NCI-H1417 (cell line): ENCODE results near the gene GJB1.
A peak's percentile ranks its signal among the peaks of the same experiment; 100 is the strongest.
"Not testable (repeated sequence)": the region's sequence is repeated elsewhere in the genome, so short reads cannot be mapped to it uniquely, and the experiment has no call there.

Experiments used
- DNase-seq, 3 experiments: peaks; one replicate each; lab custom pipeline; 2025; lab: John Stamatoyannopoulos, UW

GJB1 gene

DNA sequence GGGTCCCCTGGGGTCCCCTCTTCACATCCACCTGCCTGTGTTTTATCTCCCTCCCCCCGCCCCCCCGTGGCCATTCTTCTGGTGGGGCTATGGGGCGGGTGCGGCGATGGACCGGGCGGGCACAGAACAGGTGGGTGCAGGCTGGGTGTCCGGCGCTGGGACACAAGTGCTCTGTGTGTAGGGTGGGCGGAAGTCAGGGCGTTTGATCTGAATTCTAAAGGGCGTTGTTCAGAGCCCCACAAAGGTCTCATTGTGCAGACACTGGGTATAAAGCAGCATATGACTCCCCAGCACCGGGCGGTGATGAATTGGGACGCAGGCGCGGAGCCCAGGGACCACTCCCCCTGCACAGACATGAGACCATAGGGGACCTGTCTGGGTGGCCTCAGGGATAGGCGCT, at the start of gene GJB1:
TSS of gene GJB1 (plus strand) at position 296 of the 400 bp plus-strand sequence. CDS start 484 bp downstream, outside the sequence.
- DNase-seq = no peak

GRCh38 chrX:71173440-71173839, 49.6 kb upstream of the GJB1 start:
- DNase-seq = no peak

DNA sequence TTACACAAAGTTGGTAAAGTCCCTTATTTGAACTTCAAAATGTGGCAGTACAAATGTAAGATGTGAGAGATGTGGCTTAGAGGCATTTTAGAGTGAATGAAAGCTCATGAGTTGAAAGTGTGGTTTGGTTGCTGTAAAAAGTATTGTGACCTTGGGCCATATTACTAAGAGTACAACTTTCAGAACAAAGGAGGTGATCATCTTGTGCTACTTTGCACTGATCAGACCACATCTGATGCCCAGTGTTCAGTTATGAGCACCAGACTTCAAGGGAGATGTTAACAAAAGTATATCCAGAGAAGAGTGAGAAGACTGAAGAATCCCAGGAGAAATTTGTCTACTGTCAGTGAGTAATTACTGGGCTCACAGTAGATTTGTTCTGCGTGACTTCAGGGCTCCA, 48.2 kb upstream of the GJB1 start:
- DNase-seq = no peak

DNA sequence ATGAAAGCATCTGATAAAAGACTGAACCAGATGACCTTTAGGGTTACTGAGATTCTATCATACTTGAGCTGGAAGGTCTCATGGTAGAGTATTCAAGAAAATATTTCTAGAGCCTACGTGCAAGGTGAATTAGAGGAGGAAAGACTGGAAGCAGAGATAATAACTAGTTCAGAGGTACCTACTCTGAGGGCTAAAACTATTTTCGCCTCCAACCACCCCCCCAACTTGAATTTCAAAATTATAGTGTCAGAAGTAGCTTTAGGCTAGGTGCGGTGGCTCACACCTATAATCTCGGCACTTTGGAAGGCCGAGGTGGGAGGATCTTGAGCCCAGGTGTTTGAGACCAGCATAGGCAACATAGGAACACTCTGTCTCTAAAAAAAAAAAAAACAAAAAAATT, 47.5 kb upstream of the GJB1 start:
- no peak for DNase-seq

DNA sequence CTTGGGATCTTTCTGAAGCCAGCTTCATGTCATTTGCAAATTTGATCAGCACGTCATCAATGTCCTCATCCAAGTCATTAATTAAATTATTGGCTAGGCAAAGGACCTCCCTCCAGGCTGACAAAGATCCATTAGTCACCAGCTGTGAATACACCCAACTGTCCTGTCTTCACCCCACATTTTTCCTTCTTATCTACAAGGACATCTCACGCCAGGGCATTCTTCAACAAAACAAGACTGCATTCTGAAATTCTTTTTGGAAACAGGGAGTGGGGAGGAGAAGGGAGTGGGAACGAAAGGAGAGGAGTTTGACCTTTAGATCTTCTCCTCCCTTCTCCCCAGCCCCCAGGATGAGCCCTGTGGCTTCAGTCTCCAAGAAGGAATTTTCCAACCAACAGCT, 45.7 kb upstream of the GJB1 start:
- no peak for DNase-seq

DNA sequence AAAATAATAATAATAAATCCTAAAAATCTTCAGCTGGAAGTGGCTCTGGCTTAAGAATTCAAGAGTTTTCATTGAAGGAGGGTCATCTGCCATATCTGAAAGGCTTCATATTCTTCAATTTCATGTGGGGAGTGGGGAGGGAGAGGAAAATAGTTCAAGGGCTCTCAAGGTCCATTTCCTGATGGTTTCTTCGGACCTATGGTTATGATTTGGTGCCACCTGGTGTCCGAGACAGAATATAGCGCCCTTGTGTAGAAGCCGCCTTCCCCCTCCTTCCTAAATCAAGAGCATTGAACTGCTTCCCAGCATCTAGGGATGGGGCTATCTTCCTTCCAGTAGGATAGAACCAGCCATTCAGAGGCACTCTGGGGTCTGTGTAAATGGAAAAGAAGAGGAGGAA, 44.1 kb upstream of the GJB1 start:
- DNase-seq = peak; percentile 29 to 85 (median 54)

GRCh38 chrX:71180579-71181265, 42.3 kb upstream of the GJB1 start:
- DNase-seq = not testable (repeated sequence)

DNA sequence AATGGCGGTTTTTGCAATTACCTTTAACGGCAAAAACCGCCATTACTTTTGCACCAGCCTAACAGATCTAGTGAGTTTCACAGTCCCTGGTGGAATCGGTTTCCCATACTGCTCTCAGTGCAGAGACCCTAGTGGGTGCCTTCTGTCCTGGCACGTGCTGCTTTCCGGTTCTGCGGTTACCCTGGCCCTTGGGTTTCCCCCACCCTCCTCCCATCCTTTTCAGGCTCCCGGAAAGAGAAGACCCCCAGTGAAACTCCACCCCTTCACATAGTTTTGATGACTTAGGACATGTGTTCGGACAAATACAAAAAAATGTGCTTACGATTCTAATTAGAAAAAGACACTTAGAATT, 41.5 kb upstream of the GJB1 start:
- DNase-seq = peak in 1 of 3 experiments; percentile 75

- DNase-seq = peak; percentile 89 to 98 (median 91)
Measured at GRCh38 chrX:71181910-71182799, 40.9 kb upstream of the GJB1 start.

DNA sequence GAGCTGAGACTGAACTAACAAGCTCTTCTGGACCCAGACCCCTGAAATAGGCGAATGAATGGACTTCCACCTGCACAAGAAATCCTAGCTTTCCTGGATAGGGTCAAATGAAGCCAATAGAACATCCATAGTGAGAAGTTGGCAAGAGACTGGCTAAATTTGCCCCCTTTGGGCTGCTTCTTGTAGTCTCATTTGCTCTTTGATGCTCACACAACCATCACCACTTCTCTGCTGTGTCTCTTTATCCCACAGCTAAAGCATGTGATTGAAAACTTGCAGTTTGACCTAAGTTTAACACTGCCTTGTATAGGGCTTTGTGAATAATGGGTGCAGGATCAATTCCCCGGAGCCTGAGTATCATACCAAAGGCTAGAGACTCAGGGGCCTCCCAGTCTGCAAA, 40.2 kb upstream of the GJB1 start:
- DNase-seq = peak in 1 of 3 experiments; percentile 45

DNA sequence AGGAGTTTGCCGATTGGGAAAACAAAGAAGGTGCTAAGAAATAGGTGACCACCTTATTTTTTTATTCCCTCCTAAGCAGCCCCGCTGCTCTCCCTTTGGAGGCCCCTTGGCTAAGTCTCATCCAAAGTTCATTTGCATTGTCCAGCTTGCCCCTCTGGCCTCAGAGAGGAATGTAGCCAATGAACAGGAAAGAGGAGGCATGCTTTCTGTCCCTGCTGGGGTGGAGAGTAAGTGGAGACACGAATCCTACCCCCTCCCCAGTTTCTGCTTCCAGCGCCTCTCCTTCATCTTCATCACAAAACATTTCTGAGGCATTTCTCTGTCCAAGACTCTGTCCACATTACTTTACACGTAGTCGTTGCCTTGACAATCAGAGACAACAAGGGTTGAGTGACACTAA, 39.7 kb upstream of the GJB1 start:
- no peak for DNase-seq

DNA sequence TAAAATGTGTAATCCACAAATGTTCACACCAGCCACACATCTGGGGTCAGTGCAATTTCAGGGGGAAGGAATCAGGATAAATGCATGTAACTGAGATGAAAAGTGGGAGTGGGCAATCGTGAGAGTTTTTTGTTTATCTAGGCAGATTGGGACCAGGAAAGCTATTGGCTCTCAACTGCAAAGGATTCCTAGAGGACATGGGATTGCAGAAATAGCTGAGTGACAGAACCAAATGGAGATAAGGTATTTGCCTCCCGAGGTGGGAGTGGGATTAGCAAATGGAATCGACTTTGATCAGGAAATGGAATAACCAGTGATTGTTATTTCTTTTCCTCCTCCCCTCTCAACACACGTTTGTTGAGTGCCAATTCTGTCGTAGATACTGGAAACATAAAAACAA, 38.9 kb upstream of the GJB1 start:
- DNase-seq = no peak

GRCh38 chrX:71184803-71185495, 38.1 kb upstream of the GJB1 start:
- peak in 2 of 3 experiments; percentile 13 to 21 for DNase-seq

GRCh38 chrX:71191248-71191647, 31.8 kb upstream of the GJB1 start:
- no peak for DNase-seq

DNA sequence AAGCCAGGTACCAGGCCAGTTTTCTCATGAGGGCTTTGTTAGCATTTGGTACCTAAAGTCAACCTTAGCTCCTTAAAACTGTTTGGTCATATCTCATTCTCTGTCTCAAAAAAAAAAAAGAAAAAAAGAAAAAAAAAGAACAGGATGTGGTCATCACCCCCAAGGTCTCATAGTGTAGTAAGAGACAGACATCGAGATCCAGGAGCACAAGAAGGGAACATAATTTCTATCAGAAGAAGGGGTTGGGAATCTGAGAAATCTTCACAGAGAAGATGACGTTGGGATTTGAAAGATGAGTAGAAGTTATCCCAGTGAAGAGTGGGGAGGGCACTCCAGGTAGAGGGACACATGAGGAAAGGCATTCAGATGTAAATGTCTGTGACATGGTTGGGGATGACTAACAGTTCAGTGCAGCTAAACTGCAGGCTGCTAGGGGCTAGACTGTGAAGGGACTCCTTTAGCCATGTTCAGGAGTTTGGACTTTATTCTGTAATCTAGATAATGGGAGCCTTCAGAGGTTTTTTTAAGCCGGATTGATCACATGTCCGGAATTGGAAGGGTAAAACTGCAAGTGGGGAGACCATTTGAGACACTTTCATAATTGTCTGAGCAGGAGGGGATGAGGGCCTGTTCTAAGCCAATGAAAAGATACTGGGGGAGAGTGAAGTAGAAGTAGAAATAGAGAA, 26.9 kb upstream of the GJB1 start:
- DNase-seq = no peak

DNA sequence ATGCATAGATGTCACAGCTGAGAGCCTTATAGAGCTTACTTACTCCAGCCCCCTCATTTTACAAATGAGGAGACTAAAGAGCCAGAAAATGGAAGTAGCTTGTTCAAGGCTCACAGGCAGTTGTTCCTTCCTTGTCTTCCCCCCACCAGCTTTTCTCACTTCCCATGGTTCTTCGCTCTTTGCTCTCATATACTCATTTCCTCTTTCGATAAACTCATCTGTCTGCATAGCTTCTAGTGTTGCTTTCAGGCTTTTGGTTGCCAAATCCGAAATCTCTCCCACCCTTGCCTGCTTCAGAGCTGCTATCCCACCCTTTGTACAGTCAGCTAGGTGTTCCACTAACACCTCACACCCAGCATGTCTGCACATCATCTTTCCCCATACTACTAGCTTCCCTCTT, 25.0 kb upstream of the GJB1 start:
- DNase-seq = no peak

DNA sequence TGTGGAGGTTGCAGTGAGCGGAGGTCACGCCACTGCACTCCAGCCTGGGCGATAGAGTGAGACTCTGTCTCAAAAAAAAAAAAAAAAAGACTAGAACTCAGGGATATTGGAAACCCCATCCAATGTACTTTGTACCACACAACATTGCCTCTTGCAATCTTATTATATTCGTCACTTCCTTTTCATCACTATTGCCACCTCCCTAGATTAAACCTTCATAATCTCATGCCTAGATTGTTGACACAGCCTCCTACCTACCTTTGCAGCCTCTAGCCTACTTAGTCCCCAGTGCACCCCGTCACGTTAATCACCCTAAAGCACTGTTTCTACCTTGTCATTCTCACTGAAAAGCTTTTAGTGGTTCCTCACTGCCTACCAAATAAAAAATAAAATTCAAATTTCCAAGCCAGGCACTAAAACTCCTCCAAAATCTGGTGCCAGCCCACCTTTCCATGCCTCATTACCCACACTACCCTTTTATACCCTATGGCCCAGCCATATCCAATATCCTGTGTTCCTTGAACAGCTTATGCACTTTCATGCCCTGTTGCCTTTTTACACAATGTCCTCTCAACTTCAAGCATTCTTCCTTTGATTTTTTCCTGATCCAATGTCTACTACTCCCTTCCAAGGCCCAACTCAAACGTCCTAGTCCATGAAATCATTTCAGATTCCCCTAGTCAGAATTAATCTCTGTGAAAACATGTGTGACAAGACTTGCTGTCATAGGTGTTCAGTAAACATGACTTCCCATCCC, 23.6 kb upstream of the GJB1 start:
- no peak for DNase-seq

GRCh38 chrX:71210816-71211215, 12.2 kb upstream of the GJB1 start:
- no peak for DNase-seq

DNA sequence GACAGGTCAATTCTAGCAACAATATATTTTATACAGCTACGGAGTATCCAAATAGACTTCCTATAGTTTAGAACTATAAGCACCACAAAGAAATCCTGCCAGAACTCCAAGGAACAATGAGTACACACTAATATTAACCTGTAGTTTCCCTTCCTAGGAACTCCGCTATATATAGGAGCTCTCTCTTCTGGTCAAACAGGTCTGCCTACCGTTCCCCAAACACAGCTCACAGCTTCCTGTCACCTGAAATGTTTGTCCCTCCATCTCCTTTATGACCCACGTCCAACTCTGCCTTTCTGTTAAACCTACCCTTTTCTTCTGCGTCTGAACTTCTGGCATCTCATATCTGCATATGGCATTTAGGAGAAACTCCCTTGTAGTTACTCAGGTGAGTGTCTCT, 10.5 kb upstream of the GJB1 start:
- DNase-seq = peak in 1 of 3 experiments; percentile 39

DNA sequence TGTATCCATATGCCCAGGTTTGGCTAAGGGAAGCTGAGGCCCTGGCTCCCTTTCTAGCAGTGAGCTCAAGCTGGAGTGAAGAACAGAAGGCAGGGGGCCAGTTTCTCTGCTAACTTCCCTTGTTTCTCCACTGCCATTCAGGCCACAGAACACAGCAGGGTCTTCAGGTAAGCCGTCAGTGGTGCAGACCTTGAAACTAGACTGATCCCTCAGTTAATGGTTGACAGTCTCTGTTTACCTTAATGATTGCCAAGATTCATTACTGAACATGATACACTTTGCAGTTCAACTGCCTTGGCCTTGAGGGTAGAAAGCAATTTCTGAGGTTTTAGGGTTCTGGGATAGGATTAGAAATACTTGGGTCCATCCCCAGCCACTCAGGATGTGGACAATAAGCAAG, 8.9 kb upstream of the GJB1 start:
- DNase-seq = no peak

DNA sequence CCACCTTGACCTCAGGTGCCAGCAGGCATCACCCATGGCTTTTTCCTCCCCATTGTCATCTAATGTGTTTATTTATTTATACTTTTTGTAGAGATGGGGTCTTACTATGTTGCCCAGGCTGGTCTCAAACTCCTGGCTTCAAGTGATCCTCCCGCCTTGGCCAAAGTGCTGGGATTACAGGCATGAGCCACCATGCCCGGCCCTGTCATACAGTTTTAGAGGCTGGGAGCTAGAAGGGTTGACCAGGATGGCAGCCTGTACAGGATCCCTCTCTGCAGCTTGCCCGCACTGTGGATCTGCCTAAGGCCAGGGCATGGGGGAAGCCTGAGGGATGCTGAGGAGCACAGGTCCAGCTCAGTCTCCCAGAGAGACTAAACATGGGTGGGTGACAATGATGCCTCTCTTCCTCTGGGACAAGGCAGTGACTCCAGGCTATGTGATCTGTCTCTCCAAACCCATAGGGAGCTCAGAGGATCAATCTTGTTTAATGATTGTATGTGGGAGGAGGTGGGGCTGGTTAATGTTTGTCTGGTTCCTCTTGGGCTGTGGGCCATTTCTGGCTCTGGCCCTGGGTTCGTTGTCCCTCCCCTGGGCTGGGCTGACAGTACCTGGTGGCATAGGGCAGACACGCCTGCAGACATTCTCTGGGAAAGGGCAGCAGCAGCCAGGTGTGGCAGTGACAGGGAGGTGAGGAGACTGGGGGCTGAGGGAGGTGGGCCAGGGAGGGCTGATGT, 8.3 kb upstream of the GJB1 start:
- no peak for DNase-seq
